WTC11 (cell line): Measurements from ENCODE around the gene REPIN1. TPM values are rescaled to one million over a fixed set of nuclear protein-coding genes. Genes with fewer than 3 reads are reported as not detected.

Experiments used
- ERG ChIP-seq: fragments of 250-450 bp; sonication (Bioruptor Pico); IDR thresholded peaks from 2 replicates; pipeline ENCODE4 v1.8.0; 2021; ENCODE audit warnings: mild to moderate bottlenecking
- FOXP1 ChIP-seq: sonication (generic); formaldehyde crosslinking; IDR thresholded peaks from 2 replicates; pipeline ENCODE4 v1.8.0; 2022; ENCODE audit warnings: missing genetic modification reagents, mild to moderate bottlenecking, moderate library complexity, borderline replicate concordance
- JUN ChIP-seq: sonication (generic); formaldehyde crosslinking; IDR thresholded peaks from 2 replicates; pipeline ENCODE4 v1.8.0; 2023; ENCODE audit warnings: mild to moderate bottlenecking, missing genetic modification reagents
- KAT7 ChIP-seq: sonication (generic); formaldehyde crosslinking; IDR thresholded peaks from 2 replicates; pipeline ENCODE4 v1.8.1; 2023; ENCODE audit warnings: missing genetic modification reagents, mild to moderate bottlenecking, borderline replicate concordance
- MLX ChIP-seq: sonication (generic); formaldehyde crosslinking; IDR thresholded peaks from 2 replicates; pipeline ENCODE4 v1.8.1; 2023; ENCODE audit warnings: mild to moderate bottlenecking, missing genetic modification reagents, moderate library complexity
- NR1H2 ChIP-seq: sonication (generic); formaldehyde crosslinking; IDR thresholded peaks from 2 replicates; pipeline ENCODE4 v1.9.0; 2021; ENCODE audit warnings: mild to moderate bottlenecking, moderate library complexity, missing genetic modification reagents
- TEAD1 ChIP-seq: sonication (generic); formaldehyde crosslinking; IDR thresholded peaks from 2 replicates; pipeline ENCODE4 v1.8.0; 2022; ENCODE audit warnings: mild to moderate bottlenecking, missing genetic modification reagents
- USF2 ChIP-seq: sonication (generic); formaldehyde crosslinking; IDR thresholded peaks from 2 replicates; pipeline ENCODE4 v1.8.1; 2023; ENCODE audit warnings: mild to moderate bottlenecking, missing genetic modification reagents, moderate library complexity
- ZBTB21 ChIP-seq: sonication (generic); formaldehyde crosslinking; IDR thresholded peaks from 2 replicates; pipeline ENCODE4 v1.8.1; 2023; ENCODE audit warnings: mild to moderate bottlenecking, missing genetic modification reagents, borderline replicate concordance
- total RNA-seq: library from RNA; stranded (reverse); gene quantifications from 3 replicates; pipeline ENCODE4 v1.2.3, GENCODE V29; 2021
- TF ChIP-seq, protein P1 (sequence below): fragments of 250-450 bp; sonication (Bioruptor Pico); IDR thresholded peaks from 2 replicates; pipeline ENCODE4 v1.9.0; 2021; ENCODE audit warnings: mild to moderate bottlenecking, borderline replicate concordance
- TF ChIP-seq, protein P2 (sequence below): sonication (generic); formaldehyde crosslinking; IDR thresholded peaks from 2 replicates; pipeline ENCODE4 v1.8.0; 2023; ENCODE audit warnings: mild to moderate bottlenecking, missing genetic modification reagents
- TF ChIP-seq, protein P3 (sequence below): sonication (generic); formaldehyde crosslinking; IDR thresholded peaks from 2 replicates; pipeline ENCODE4 v1.8.0; 2022; ENCODE audit warnings: mild to moderate bottlenecking, missing genetic modification reagents

REPIN1 gene
- total RNA-seq, 1 experiment from 2014 or later: 130 TPM

GRCh38 chr7:150383710-150384397 lies 15.2 kb downstream of the REPIN1 start (continued):
- TF ChIP-seq USF2 (CRISPR knock-in tag) (peak; percentile 31; the same call in 1 of the 2 replicates), ZBTB21 (peak; percentile 70), KAT7 (CRISPR knock-in tag) (0 out of 2 replicates have a peak, but pooled peaks have one; percentile 65), FOXP1 (CRISPR knock-in tag) (peak; percentile 75; the same call in 1 of the 2 replicates), ERG (no peak), TEAD1 (CRISPR knock-in tag) (no peak), MLX (CRISPR knock-in tag) (0 out of 2 replicates have a peak, but pooled peaks have one; percentile 38), NR1H2 (CRISPR knock-in tag) (no peak), JUN (CRISPR knock-in tag) (no peak)
- TF ChIP-seq, protein P1, sequence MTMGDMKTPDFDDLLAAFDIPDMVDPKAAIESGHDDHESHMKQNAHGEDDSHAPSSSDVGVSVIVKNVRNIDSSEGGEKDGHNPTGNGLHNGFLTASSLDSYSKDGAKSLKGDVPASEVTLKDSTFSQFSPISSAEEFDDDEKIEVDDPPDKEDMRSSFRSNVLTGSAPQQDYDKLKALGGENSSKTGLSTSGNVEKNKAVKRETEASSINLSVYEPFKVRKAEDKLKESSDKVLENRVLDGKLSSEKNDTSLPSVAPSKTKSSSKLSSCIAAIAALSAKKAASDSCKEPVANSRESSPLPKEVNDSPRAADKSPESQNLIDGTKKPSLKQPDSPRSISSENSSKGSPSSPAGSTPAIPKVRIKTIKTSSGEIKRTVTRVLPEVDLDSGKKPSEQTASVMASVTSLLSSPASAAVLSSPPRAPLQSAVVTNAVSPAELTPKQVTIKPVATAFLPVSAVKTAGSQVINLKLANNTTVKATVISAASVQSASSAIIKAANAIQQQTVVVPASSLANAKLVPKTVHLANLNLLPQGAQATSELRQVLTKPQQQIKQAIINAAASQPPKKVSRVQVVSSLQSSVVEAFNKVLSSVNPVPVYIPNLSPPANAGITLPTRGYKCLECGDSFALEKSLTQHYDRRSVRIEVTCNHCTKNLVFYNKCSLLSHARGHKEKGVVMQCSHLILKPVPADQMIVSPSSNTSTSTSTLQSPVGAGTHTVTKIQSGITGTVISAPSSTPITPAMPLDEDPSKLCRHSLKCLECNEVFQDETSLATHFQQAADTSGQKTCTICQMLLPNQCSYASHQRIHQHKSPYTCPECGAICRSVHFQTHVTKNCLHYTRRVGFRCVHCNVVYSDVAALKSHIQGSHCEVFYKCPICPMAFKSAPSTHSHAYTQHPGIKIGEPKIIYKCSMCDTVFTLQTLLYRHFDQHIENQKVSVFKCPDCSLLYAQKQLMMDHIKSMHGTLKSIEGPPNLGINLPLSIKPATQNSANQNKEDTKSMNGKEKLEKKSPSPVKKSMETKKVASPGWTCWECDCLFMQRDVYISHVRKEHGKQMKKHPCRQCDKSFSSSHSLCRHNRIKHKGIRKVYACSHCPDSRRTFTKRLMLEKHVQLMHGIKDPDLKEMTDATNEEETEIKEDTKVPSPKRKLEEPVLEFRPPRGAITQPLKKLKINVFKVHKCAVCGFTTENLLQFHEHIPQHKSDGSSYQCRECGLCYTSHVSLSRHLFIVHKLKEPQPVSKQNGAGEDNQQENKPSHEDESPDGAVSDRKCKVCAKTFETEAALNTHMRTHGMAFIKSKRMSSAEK (CRISPR knock-in tag): 0 out of 2 replicates have a peak, but pooled peaks have one; percentile 80
- TF ChIP-seq, protein P2, sequence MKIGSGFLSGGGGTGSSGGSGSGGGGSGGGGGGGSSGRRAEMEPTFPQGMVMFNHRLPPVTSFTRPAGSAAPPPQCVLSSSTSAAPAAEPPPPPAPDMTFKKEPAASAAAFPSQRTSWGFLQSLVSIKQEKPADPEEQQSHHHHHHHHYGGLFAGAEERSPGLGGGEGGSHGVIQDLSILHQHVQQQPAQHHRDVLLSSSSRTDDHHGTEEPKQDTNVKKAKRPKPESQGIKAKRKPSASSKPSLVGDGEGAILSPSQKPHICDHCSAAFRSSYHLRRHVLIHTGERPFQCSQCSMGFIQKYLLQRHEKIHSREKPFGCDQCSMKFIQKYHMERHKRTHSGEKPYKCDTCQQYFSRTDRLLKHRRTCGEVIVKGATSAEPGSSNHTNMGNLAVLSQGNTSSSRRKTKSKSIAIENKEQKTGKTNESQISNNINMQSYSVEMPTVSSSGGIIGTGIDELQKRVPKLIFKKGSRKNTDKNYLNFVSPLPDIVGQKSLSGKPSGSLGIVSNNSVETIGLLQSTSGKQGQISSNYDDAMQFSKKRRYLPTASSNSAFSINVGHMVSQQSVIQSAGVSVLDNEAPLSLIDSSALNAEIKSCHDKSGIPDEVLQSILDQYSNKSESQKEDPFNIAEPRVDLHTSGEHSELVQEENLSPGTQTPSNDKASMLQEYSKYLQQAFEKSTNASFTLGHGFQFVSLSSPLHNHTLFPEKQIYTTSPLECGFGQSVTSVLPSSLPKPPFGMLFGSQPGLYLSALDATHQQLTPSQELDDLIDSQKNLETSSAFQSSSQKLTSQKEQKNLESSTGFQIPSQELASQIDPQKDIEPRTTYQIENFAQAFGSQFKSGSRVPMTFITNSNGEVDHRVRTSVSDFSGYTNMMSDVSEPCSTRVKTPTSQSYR (CRISPR knock-in tag): peak; percentile 83; the same call in 1 of the 2 replicates
- TF ChIP-seq, protein P3, sequence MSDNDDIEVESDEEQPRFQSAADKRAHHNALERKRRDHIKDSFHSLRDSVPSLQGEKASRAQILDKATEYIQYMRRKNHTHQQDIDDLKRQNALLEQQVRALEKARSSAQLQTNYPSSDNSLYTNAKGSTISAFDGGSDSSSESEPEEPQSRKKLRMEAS (CRISPR knock-in tag): peak; percentile 48; the same call in 1 of the 2 replicates
